ENCODE data around the gene PEF1. TPM values are rescaled to one million over a fixed set of nuclear protein-coding genes. Genes with fewer than 3 reads are reported as not detected.

Gene PEF1
- total RNA-seq, 2 experiments from 2014 or later = 45.9 to 47.1 TPM

DNA sequence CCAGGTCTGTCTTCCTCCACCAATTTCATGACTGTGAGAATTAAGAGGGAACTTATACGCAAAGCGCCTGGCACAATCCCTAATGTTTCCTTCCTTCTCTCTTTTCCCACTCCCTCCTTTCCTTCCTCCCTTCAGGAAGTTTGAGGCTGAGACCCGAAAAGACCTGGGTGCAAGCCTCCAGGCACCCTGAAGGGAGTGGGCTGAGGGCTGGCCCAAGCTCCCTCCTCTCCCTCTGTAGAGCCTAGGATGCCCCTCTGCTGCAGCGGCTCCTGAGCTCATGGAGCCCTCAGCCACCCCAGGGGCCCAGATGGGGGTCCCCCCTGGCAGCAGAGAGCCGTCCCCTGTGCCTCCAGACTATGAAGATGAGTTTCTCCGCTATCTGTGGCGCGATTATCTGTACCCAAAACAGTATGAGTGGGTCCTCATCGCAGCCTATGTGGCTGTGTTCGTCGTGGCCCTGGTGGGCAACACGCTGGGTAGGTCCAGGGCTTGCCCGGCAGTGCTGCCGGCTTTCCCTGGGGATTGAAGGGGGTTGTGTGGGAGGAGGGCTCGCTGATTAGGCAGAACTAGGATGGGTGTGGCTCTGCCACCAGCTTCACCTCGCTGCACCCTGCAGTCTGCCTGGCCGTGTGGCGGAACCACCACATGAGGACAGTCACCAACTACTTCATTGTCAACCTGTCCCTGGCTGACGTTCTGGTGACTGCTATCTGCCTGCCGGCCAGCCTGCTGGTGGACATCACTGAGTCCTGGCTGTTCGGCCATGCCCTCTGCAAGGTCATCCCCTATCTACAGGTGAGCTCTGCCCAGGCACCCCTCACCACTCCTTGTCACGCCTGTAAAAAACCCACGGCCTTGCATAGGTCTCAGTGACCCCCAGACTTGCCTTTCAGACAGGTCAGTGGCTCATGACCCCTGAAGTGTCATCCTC, 25.5 kb downstream of the PEF1 start:
- Mint-ChIP-seq H3K4me1 (peaks cover 13% of the 10 kb centered on the region), H3K27me3 (peaks cover 27% of the 10 kb centered on the region), H3K4me3 (no peak overlapping the region), H3K9me3 (ENCODE audit: low read depth) (no peaks in the 10 kb centered on the region), H3K36me3 (no peaks in the 10 kb centered on the region), H3K27ac (peak overlapping the region; percentile 12)
- DNase-seq (no peak), ATAC-seq (no peak)
- CTCF ChIA-PET = interaction anchor here (1.0 to 2.6 kb wide), 18 partner anchors 8 to 170 kb away, joined by 3 to 19 read pairs (median 6); partner anchors contain the start of gene PEF1

- Mint-ChIP-seq H3K9me3 (ENCODE audit: low read depth) (no peaks in the 10 kb centered on the region), H3K27ac (no peak overlapping the region), H3K4me1 (peaks cover 7% of the 10 kb centered on the region), H3K4me3 (no peak overlapping the region), H3K36me3 (no peaks in the 10 kb centered on the region), H3K27me3 (peaks cover 27% of the 10 kb centered on the region)
- DNase-seq (peak; percentile 53), ATAC-seq (peak; percentile 72)
- CTCF ChIA-PET = interaction anchor here (0.9 to 2.6 kb wide), 24 partner anchors 9 to 171 kb away, joined by 3 to 19 read pairs (median 4); partner anchors contain the start of gene PEF1
Measured at GRCh38 chr1:31617916-31618746, 26.5 kb downstream of the PEF1 start.

DNA sequence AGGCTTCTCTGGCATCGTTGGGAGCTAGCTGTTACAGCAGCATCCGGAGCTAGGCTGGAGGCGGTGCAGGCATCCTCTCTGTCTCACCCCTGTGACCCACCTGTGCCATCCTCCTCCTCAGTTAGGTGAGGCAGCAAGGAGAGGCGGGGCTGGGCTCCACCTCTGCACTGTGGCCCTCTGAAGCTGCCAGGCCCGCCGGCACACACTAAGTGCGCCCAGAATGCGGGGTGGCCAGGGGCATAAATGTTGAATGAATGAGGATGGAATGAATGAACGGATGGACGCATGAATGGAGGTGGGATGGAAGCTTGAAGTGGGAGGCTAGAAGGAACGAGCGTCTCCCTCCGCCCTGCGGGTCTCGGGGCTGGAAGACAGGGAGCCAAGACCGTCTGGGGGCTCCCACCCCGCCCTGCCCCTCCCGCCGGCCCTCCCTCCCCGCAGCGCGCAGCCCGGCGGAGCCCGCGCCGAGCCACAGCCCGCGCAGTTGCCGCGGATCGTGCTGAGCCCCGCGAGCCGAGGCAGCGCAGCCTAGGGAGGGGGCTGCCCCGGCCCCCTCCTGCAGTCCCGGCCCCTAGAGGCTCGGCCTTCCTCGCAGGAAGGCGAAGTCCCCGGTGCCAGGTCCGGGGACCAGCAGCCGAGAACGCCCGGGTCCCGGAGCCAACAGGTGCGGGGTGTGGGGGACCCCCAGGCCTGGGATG, 27.3 kb downstream of the PEF1 start, which contains the start of gene HCRTR1:
HCRTR1 (plus strand) TSS at position 472 of the 698 bp plus-strand sequence. CDS start 1,504 bp downstream, outside the sequence.
- ATAC-seq (no peak), DNase-seq (no peak)
- Mint-ChIP-seq H3K36me3 (no peaks in the 10 kb centered on the region), H3K4me3 (no peak within 1 kb of the TSS), H3K27me3 (peaks cover 27% of the 10 kb centered on the region), H3K9me3 (ENCODE audit: low read depth) (no peaks in the 10 kb centered on the region), H3K4me1 (peaks cover 7% of the 10 kb centered on the region), H3K27ac (no peak within 1 kb of the TSS)
- CTCF ChIA-PET = interaction anchor here (0.6 to 2.6 kb wide), 25 partner anchors 9 to 172 kb away, joined by 3 to 19 read pairs (median 4); partner anchors contain the start of gene PEF1

- Mint-ChIP-seq H3K4me3 (no peak overlapping the region), H3K27ac (no peak overlapping the region), H3K4me1 (peaks cover 10% of the 10 kb centered on the region), H3K36me3 (no peaks in the 10 kb centered on the region), H3K27me3 (peaks cover 30% of the 10 kb centered on the region), H3K9me3 (ENCODE audit: low read depth) (no peaks in the 10 kb centered on the region)
- CTCF ChIA-PET = interaction anchor here (1.6 kb wide), 1 partner anchor 13 kb away, joined by 4 read pairs; no protein-coding TSS in a partner anchor
- no peak for ATAC-seq
- no peak for DNase-seq
Measured at GRCh38 chr1:31615939-31616338, 28.7 kb downstream of the PEF1 start.

- CTCF ChIA-PET = no interaction called here
- ATAC-seq = no peak
Measured at GRCh38 chr1:31615414-31615813, 29.3 kb downstream of the PEF1 start.

GRCh38 chr1:31614414-31615005, 30.2 kb downstream of the PEF1 start:
- no peaks in the 10 kb centered on the region for H3K36me3 Mint-ChIP-seq
- no peak overlapping the region for H3K4me3 Mint-ChIP-seq
- H3K27me3 Mint-ChIP-seq = peaks cover 30% of the 10 kb centered on the region
- H3K4me1 Mint-ChIP-seq = peaks cover 8% of the 10 kb centered on the region
- H3K27ac Mint-ChIP-seq = no peak overlapping the region
- ATAC-seq (no peak), DNase-seq (no peak)
- CTCF ChIA-PET = interaction anchor here (1.2 kb wide), 1 partner anchor 220 kb away, joined by 3 read pairs; no protein-coding TSS in a partner anchor
- no peaks in the 10 kb centered on the region for H3K9me3 Mint-ChIP-seq (ENCODE audit: low read depth)

More at GRCh38 chr1:31615414-31615813, 29.3 kb downstream of the PEF1 start:
- peaks cover 30% of the 10 kb centered on the region for H3K27me3 Mint-ChIP-seq
- no peak overlapping the region for H3K27ac Mint-ChIP-seq
- H3K4me3 Mint-ChIP-seq = no peak overlapping the region
- H3K4me1 Mint-ChIP-seq = peaks cover 10% of the 10 kb centered on the region
- no peaks in the 10 kb centered on the region for H3K36me3 Mint-ChIP-seq
- no peaks in the 10 kb centered on the region for H3K9me3 Mint-ChIP-seq (ENCODE audit: low read depth)
- DNase-seq = no peak

GRCh38 chr1:31609514-31610118, 35.1 kb downstream of the PEF1 start:
- DNase-seq (no peak), ATAC-seq (no peak)
- Mint-ChIP-seq H3K9me3 (ENCODE audit: low read depth) (no peaks in the 10 kb centered on the region), H3K36me3 (peaks cover 2% of the 10 kb centered on the region), H3K4me3 (no peak overlapping the region), H3K4me1 (peaks cover 20% of the 10 kb centered on the region), H3K27ac (no peak overlapping the region), H3K27me3 (peaks cover 10% of the 10 kb centered on the region)
- CTCF ChIA-PET = interaction anchor here (0.8 to 1.7 kb wide), 3 partner anchors 9 to 60 kb away, joined by 3 to 6 read pairs (median 3); no protein-coding TSS in a partner anchor

DNA sequence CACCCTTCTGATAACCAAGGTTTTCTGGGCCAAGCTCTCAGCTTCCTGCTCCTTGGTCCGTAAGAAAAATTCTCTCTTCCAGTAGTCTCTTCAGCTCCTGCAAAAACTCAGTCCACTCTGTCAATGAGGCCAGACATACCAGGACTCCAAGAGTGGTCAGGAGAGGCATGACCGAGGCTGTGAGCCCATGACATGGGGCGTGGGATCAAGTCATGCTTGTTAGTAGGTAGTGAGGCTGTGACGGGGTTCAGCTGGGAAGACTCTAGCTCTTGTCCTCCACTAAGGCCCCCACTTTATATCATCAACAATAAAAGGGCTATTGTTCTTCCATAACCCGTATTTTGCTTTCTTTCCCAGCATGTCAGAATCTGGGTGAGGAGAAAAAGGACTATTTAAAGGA, 37.3 kb downstream of the PEF1 start:
- no peaks in the 10 kb centered on the region for H3K9me3 Mint-ChIP-seq (ENCODE audit: low read depth)
- peaks cover 20% of the 10 kb centered on the region for H3K4me1 Mint-ChIP-seq
- H3K4me3 Mint-ChIP-seq = no peak overlapping the region
- ATAC-seq (no peak), DNase-seq (no peak)
- no peak overlapping the region for H3K27ac Mint-ChIP-seq
- peaks cover 2% of the 10 kb centered on the region for H3K36me3 Mint-ChIP-seq
- CTCF ChIA-PET = interaction anchor here (0.6 to 4.5 kb wide), 2 partner anchors 11 to 1495 kb away, joined by 3 to 17 read pairs; partner anchors contain the start of gene HCRTR1
- peaks cover 13% of the 10 kb centered on the region for H3K27me3 Mint-ChIP-seq

GRCh38 chr1:31605908-31606427, 38.7 kb downstream of the PEF1 start:
- peaks cover 21% of the 10 kb centered on the region for H3K4me1 Mint-ChIP-seq
- CTCF ChIA-PET = interaction anchor here (0.7 to 4.5 kb wide), 5 partner anchors 9 to 57 kb away, joined by 3 to 17 read pairs (median 4); partner anchors contain the start of gene HCRTR1
- peak overlapping the region; percentile 75 for H3K27ac Mint-ChIP-seq
- H3K27me3 Mint-ChIP-seq = peaks cover 15% of the 10 kb centered on the region
- DNase-seq (peak; percentile 80), ATAC-seq (peak; percentile 98)
- H3K36me3 Mint-ChIP-seq = peaks cover 2% of the 10 kb centered on the region
- H3K9me3 Mint-ChIP-seq (ENCODE audit: low read depth) = no peaks in the 10 kb centered on the region
- no peak overlapping the region for H3K4me3 Mint-ChIP-seq

DNA sequence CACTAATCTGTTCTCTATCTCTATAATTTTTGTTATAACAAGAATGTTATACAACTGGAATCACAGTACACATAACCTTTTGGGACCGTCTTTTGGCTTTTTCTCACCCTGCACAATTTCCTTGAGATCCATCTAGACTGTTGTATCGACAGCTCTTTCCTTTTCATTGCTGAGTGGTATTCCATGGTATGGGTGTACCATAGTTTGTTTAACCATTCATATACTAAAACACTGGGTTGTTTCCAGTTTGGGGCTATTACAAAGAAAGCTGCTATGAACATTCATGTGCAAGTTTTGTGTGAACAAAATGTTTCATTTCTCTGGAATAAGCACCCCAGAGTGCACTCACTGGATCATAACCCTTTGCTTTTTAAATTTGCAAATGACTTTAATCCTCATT, 42.6 kb downstream of the PEF1 start:
- H3K27ac Mint-ChIP-seq = no peak overlapping the region
- ATAC-seq (no peak), DNase-seq (no peak)
- H3K9me3 Mint-ChIP-seq (ENCODE audit: low read depth) = no peaks in the 10 kb centered on the region
- peaks cover 21% of the 10 kb centered on the region for H3K4me1 Mint-ChIP-seq
- CTCF ChIA-PET = no interaction called here
- H3K27me3 Mint-ChIP-seq = peaks cover 15% of the 10 kb centered on the region
- H3K36me3 Mint-ChIP-seq = peaks cover 2% of the 10 kb centered on the region
- H3K4me3 Mint-ChIP-seq = no peak overlapping the region

- Mint-ChIP-seq H3K9me3 (ENCODE audit: low read depth) (no peaks in the 10 kb centered on the region), H3K36me3 (no peaks in the 10 kb centered on the region), H3K4me3 (no peak overlapping the region), H3K27me3 (peaks cover 19% of the 10 kb centered on the region), H3K27ac (no peak overlapping the region), H3K4me1 (peaks cover 18% of the 10 kb centered on the region)
- no peak for ATAC-seq
- CTCF ChIA-PET = interaction anchor here (1.0 kb wide), 1 partner anchor 17 kb away, joined by 4 read pairs; the partner anchor contains the start of gene HCRTR1
- no peak for DNase-seq
Measured at GRCh38 chr1:31600641-31601040, 44.0 kb downstream of the PEF1 start.

- DNase-seq = no peak
- H3K4me3 Mint-ChIP-seq = no peak overlapping the region
- H3K4me1 Mint-ChIP-seq = peaks cover 14% of the 10 kb centered on the region
- ATAC-seq = no peak
- no peaks in the 10 kb centered on the region for H3K36me3 Mint-ChIP-seq
- no peak overlapping the region for H3K27ac Mint-ChIP-seq
- H3K27me3 Mint-ChIP-seq = peaks cover 20% of the 10 kb centered on the region
- CTCF ChIA-PET = no interaction called here
- H3K9me3 Mint-ChIP-seq (ENCODE audit: low read depth) = no peaks in the 10 kb centered on the region
Measured at GRCh38 chr1:31598980-31599379, 45.7 kb downstream of the PEF1 start.

All from activated CD8-positive, alpha-beta memory T cell treated with anti-CD3 and anti-CD28 coated beads, Interleukin-2, amount 10 ng/mL, durations not matched to agents 7 days and 5 days (primary cell).